Muscle of leg (tissue), 11 donors: ENCODE results near the gene KCNQ1. TPM values are rescaled to one million over a fixed set of nuclear protein-coding genes. Genes with fewer than 3 reads are reported as not detected.

Source experiments
- DNase-seq: peaks from one replicate; pipeline ENCODE4 v3.0.0; 2013
- H3K27ac ChIP-seq: one replicate; pipeline ENCODE4 v1.5.1; 2013; ENCODE audit warnings: mild to moderate bottlenecking, low read length, control low read depth
- H3K27me3 ChIP-seq: one replicate; pipeline ENCODE4 v1.6.1; 2013; ENCODE audit warnings: low read length; ENCODE audit not compliant: control insufficient read depth, insufficient read depth
- H3K36me3 ChIP-seq: one replicate; pipeline ENCODE4 v1.6.1; 2013; ENCODE audit warnings: low read length; ENCODE audit not compliant: control insufficient read depth, insufficient read depth
- H3K4me1 ChIP-seq: one replicate; pipeline ENCODE4 v1.6.1; 2013; ENCODE audit warnings: low read length; ENCODE audit not compliant: control insufficient read depth, insufficient read depth
- H3K4me3 ChIP-seq: one replicate; pipeline ENCODE4 v1.5.1; 2013; ENCODE audit warnings: low read length, control low read depth
- H3K9me3 ChIP-seq: replicated peaks from 2 replicates; pipeline ENCODE4 v1.6.1; 2013; ENCODE audit warnings: low read depth, low read length; ENCODE audit not compliant: control insufficient read depth
- WGBS: methylation state at CpG from one replicate; pipeline ENCODE4 v1.1.5; 2013; ENCODE audit warnings: missing lambda C conversion rate; ENCODE audit not compliant: insufficient coverage; 5-methylcytosine and 5-hydroxymethylcytosine counted together
- polyA plus RNA-seq, 8 donors: library from polyadenylated mRNA; unstranded; fragments of 120-200 nt; gene quantifications; one replicate each; pipeline versions ENCODE4 v1.2.1 to v1.2.3, GENCODE V29; 2013; ENCODE audit warnings: inconsistent platforms in 1 of 8, low replicate concordance in 1 of 8; ENCODE audit not compliant: insufficient read length in 8 of 8, insufficient read depth in 1 of 8
- total RNA-seq: library from RNA; stranded (reverse); fragments of 120-200 nt; gene quantifications from one replicate; pipeline ENCODE4 v1.2.4, GENCODE V29; 2013

KCNQ1 gene
- total and polyA plus RNA-seq, 9 donors = 0.84 to 4.1 (median 2.6) TPM

DNA sequence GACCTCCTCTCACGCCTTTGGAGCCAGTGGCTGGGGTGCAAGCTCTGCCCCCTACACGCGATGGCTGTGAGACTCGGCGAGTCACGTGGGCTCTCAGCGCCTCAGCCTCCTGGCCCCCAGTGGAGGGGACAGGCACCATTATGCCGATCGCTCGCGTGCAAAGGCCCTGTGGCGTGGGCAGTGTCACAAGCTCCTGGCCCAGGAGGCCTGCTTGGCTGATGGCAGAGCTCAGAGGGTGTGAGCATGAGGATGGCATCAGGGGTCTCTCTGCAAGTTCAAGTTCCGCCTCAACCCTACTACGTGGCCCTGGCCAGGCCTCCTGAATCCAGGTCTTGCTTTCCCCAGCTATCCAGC, 345.7 kb downstream of the KCNQ1 start:
- no peak for DNase-seq
- peaks cover 2% of the 10 kb centered on the region for H3K9me3 ChIP-seq
- H3K4me3 ChIP-seq = no peak overlapping the region
- H3K27ac ChIP-seq = no peak overlapping the region
- peaks cover 24% of the 10 kb centered on the region for H3K27me3 ChIP-seq
- H3K4me1 ChIP-seq = peaks cover 32% of the 10 kb centered on the region
- WGBS = 92% methylated on average over 14 of the region's 14 CpGs
- H3K36me3 ChIP-seq = no peaks in the 10 kb centered on the region

DNA sequence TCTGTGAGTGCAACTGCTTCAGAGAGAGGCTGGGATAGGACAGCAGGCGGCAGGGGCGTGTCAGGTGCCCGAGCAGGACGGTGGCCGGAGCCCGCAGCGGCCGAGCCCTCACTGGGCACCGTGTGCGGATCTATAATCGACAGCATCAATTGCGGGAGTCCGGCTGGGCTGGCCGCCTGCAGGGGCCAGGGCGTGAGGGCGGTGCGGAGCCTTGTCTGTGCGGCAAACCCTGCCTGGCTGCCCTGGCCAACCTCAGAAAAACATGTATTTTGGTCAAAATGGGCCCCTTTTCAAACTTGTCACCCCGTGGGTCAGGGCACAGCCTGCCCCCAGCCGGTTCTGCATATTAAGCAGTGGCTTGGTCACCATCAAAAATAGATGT, 346.3 kb downstream of the KCNQ1 start:
- Histone ChIP-seq H3K27me3 (peaks cover 24% of the 10 kb centered on the region), H3K4me3 (no peak overlapping the region), H3K4me1 (peaks cover 32% of the 10 kb centered on the region), H3K36me3 (no peaks in the 10 kb centered on the region), H3K27ac (no peak overlapping the region), H3K9me3 (peaks cover 2% of the 10 kb centered on the region)
- no peak for DNase-seq
- WGBS = 69% methylated on average over 20 of the region's 20 CpGs

DNA sequence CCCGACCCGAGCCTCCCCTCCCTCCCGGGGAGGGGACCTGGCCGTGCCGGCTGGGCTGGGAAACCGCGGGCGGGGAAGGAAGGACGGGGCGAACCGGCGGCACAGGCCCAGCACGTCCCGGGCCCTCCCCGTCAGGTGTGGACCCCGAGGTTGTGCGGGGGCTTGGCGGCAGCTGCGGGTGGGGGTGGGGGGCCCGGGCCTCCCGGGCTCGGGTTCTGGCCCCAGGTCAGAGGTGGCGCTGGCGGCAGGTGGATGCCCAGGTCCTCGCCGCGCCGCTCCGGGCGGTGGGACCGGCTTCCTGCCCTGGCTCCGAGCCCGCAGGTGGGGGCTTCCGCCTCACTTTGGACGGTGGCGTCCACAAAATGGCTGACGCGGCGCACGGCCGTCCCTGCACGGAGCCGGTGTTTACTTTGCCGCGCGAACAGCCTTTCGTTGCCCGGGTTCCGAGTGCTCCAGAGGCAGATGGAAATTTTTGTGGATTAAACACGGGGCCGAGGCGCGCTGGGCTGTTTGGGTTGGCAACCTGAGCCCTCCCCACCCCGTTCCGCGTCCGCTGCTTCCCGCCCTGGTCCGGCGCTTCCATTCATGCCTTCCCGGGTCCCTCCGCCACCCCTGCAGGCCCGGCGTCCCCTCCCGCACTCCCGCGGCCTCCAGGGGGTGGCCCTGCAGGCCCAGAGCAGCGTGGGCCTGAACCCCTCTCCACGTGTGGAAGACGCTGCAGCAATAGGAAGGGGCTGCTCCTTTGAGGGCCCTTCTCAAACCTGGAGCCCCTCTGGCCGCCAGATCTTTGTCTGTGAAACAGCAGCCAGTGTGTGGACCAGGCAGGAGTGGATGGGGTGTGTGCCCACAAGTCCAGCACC, 346.9 kb downstream of the KCNQ1 start:
- Histone ChIP-seq H3K27me3 (peaks cover 24% of the 10 kb centered on the region), H3K27ac (no peak overlapping the region), H3K4me1 (peaks cover 32% of the 10 kb centered on the region), H3K4me3 (peak overlapping the region; percentile 38), H3K36me3 (no peaks in the 10 kb centered on the region), H3K9me3 (no peaks in the 10 kb centered on the region)
- WGBS = 13% methylated on average over 57 of the region's 71 CpGs
- no peak for DNase-seq

DNA sequence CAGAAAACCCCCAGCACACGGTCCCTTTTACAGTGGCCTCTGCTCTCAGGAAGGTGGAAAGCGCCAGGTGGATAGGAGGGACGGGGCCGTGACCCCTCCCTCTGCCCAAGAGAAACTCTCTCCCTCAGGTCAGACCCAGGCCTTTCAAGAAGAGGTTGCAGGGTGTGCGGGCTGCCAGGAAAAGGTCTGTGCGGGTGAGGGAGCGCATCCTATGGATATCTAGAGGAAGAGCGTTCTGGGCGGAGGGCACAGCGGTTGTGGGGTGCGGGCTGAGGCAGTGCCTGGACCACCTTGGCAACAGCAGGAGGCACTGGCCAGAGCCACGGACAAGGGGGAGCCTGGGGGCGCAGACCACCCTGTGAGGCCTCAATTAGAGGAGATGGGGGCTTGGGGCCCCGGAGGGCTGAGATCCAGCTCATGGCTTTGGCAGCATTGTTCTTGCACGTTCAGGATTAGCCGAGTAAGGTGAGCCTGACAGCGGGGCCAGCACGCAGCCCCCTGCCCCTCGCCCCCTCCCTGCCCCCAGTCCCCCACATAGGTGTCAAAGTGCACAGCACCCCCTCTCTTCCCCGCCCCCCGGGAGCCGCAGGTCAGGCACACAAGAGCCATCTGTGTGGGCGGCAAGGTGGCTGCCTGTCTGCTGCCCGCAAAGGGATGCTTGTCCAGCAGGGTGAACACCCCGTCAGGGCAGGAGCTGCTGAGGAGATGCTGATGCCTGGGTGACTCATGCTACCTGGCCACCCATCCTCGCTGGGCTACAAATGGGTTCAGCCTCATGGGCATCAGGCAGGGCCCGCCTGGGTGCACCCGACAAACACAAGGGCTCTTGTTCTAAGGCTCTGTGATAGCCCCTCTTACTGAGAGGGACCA, 347.8 kb downstream of the KCNQ1 start:
- no peak overlapping the region for H3K4me3 ChIP-seq
- no peak overlapping the region for H3K27ac ChIP-seq
- WGBS = 87% methylated on average over 15 of the region's 28 CpGs
- H3K4me1 ChIP-seq = peaks cover 32% of the 10 kb centered on the region
- H3K36me3 ChIP-seq = no peaks in the 10 kb centered on the region
- no peaks in the 10 kb centered on the region for H3K9me3 ChIP-seq
- H3K27me3 ChIP-seq = peaks cover 24% of the 10 kb centered on the region
- no peak for DNase-seq

DNA sequence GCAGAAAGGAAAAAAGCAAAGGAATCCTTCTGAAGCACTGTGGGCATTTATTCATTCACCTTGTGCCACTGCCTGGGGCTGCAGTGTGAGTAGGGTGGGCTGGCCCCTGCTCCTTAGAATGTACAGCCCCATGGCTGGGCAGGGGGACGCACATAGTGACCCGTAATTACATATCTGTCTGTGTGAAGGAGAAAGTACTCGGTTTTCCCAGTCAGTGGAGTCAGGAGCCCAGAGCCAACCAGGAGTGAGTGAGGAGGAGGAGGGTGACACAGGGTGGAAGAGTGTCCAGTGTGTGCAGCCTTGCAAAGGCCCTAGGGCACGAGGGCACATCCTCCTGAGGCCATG, 348.9 kb downstream of the KCNQ1 start:
- Histone ChIP-seq H3K27me3 (peaks cover 23% of the 10 kb centered on the region), H3K9me3 (no peaks in the 10 kb centered on the region), H3K36me3 (no peaks in the 10 kb centered on the region), H3K4me3 (no peak overlapping the region), H3K4me1 (peaks cover 29% of the 10 kb centered on the region), H3K27ac (no peak overlapping the region)
- WGBS = 91% methylated on average over 4 of the region's 4 CpGs
- no peak for DNase-seq

DNA sequence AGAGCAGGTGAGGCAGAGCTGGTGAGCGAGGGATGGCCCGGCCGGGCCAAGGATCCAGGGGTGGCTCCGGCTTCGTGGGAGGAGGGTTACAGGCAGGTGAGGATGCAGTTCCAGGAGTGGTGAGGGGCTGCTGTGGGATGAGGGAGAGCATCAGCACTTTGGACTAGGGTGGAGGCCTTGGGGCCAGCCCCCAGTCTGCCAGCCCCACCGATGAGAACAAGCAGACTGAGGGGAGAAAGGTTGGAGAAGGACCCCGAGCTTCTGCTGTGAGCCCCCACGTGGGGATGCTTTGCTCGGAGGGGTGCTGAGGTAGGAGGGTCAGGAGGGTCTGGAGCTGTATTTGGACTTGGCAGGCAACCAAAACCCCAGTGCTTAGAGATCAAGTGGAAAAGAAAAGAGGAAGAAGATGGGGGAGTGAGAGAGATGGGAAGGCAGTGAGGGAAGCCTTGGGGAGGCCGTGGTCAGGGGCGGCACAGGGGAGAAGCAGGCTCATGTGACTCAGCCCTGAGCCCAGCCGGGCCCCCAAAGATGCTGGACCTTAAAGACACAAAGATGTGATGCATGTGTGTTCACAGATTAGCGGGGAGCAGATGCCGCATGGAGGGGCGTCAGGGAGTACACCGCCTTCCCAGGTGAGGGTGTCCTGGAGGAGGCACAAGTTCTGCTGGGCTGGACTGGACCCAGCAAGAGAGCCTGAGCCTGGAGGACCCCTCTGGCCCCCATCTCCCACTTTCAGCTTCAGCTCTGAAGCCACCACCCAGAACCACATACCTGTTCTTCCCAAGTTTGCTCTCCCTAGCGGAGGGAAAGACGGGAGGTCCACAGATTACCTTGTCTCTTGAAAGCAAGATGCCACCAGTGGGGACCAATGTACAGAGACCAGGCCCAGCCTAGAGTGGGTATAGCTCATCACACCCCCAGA, 349.5 kb downstream of the KCNQ1 start:
- Histone ChIP-seq H3K4me3 (no peak overlapping the region), H3K9me3 (no peaks in the 10 kb centered on the region), H3K36me3 (no peaks in the 10 kb centered on the region), H3K27ac (no peak overlapping the region), H3K27me3 (peaks cover 18% of the 10 kb centered on the region), H3K4me1 (peaks cover 24% of the 10 kb centered on the region)
- no peak for DNase-seq
- WGBS = 76% methylated on average over 15 of the region's 18 CpGs

DNA sequence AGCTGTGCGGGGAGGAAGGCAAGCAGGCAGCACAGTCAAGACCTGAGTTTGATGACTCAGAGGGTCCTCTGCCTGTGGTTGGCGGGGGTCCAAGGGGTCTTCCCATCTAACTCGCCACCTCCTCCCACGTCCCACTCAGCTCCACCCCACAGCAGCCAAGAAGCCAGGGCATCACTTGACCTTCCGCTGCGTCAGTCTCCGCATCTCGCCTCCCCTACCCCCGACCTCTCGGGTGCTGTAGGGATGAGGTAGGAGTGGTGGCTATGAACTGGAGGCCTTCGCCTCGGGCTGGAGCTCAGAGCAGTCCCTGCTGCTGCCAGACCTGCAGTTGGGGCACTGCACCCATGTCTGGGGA, 350.1 kb downstream of the KCNQ1 start:
- no peak overlapping the region for H3K27ac ChIP-seq
- no peak overlapping the region for H3K4me3 ChIP-seq
- DNase-seq = no peak
- 56% methylated on average over 3 of the region's 12 CpGs for WGBS
- peaks cover 19% of the 10 kb centered on the region for H3K4me1 ChIP-seq
- H3K9me3 ChIP-seq = peaks cover 6% of the 10 kb centered on the region
- peaks cover 16% of the 10 kb centered on the region for H3K27me3 ChIP-seq
- H3K36me3 ChIP-seq = no peaks in the 10 kb centered on the region

DNA sequence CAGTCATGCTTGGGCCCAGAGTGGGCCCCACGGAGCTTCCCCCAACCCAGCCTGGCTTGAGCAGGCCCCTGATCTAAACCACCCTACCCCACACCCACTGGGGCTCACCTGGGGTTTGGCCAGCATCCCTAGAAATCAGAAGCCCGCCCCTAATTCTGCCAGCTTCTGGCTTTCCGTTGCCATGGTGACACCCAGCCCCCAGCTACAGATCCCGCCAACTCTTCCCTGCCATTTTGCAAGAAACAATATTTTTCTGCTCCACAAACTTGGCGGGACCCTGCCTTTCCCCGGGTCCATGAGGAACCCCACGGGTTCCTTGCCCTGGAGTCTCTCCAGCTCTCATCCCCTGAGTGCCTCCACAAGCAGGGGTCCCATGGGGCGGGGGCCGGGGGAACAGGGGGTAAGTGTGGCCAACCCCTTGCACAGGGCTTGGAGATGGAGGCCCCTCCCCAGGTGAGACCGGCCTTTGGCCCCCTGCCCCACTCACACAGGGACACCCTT, 350.7 kb downstream of the KCNQ1 start:
- H3K4me1 ChIP-seq = peaks cover 23% of the 10 kb centered on the region
- no peak for DNase-seq
- no peaks in the 10 kb centered on the region for H3K36me3 ChIP-seq
- H3K9me3 ChIP-seq = peaks cover 6% of the 10 kb centered on the region
- 71% methylated on average over 8 of the region's 10 CpGs for WGBS
- no peak overlapping the region for H3K27ac ChIP-seq
- no peak overlapping the region for H3K4me3 ChIP-seq
- H3K27me3 ChIP-seq = peaks cover 11% of the 10 kb centered on the region

DNA sequence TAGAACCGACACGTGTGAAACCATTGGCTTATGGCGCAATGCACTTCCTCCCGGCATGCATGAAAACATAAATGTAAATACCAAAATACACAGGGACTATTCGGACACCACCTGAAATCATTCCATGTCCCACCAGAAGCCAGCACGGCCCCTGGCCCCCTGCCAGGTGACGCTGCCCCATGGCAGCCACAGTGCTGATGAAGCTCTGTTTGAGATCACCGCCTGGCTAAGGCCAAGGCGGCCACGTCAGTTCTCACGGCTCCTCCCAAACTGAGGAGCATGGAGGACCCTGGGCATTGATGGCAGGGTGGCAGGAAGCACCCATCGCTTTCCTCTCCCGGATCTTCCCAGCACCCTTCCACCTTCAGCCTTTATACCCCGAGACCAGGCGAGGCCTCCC, 351.3 kb downstream of the KCNQ1 start:
- Histone ChIP-seq H3K4me1 (peaks cover 25% of the 10 kb centered on the region), H3K27me3 (peaks cover 7% of the 10 kb centered on the region), H3K9me3 (peaks cover 6% of the 10 kb centered on the region), H3K27ac (no peak overlapping the region), H3K4me3 (no peak overlapping the region), H3K36me3 (no peaks in the 10 kb centered on the region)
- DNase-seq = no peak
- 86% methylated on average over 14 of the region's 15 CpGs for WGBS
